GM12878 (cell line): ENCODE results near the gene IFI6. TPM values are rescaled to one million over a fixed set of nuclear protein-coding genes. Genes with fewer than 3 reads are reported as not detected.

ENCODE experiments used
- ATAC-seq: fragments of 200-7000 bp; cut with Tn5 transposase; 3 replicates; pipeline ENCODE4 v1.9.1; 2020; ENCODE audit warnings: mild to moderate bottlenecking, moderate library complexity
- BruUV-seq: library from RNA; stranded (reverse); fragments of 400-500 nt; replicated peaks from 2 replicates; lab custom pipeline; 2021; lab: Mats Ljungman, UMichigan
- CTCF ChIA-PET: fragments of 300-600 bp; sonication (Branson Sonifier 250); formaldehyde crosslinking; extraction: SDS; loops from one replicate; lab custom pipeline; 2021; ENCODE audit warnings: inconsistent platforms; lab: Yijun Ruan, JAX
- POLR2A ChIA-PET: fragments of 350-600 bp; formaldehyde crosslinking; extraction: SDS; loops from one replicate; lab custom pipeline; 2021; ENCODE audit warnings: inconsistent platforms; lab: Charles Lee
- RAD21 ChIA-PET: fragments of 300-600 bp; sonication (Branson Sonifier 250); formaldehyde crosslinking; loops from one replicate; lab custom pipeline; 2023; ENCODE audit warnings: antibody characterized with exemption; ENCODE audit not compliant: unreplicated experiment; lab: Charles Lee
- SMC1A ChIA-PET: fragments of 300-600 bp; sonication (Branson Sonifier 250); formaldehyde crosslinking; loops from one replicate; lab custom pipeline; 2023; ENCODE audit not compliant: unreplicated experiment, uncharacterized antibody; lab: Charles Lee
- DNase-seq: peaks from one replicate; pipeline ENCODE4 v3.0.0-alpha.2; 2011; ENCODE audit warnings: low read depth, low spot score
- FAIRE-seq: peaks from 3 replicates; lab custom pipeline; 2011; peaks lifted over from hg19 to GRCh38; lab: Jason Lieb, UNC
- H2AFZ ChIP-seq: 2 replicates; pipeline ENCODE4 v1.6.0; 2011; ENCODE audit warnings: low read depth, low read length, control low read depth; ENCODE audit not compliant: control insufficient read depth
- H3K27ac ChIP-seq: 2 replicates; pipeline ENCODE4 v1.5.1; 2011; ENCODE audit warnings: control low read depth; ENCODE audit not compliant: control insufficient read depth, insufficient read depth
- H3K27me3 ChIP-seq, 2 experiments: replicated peaks in 1 of 2; 2 replicates each; pipeline versions ENCODE4 v1.6.0 to v1.6.1; 2011; ENCODE audit warnings: low read length in 1 of 2; ENCODE audit not compliant: control insufficient read depth in 2 of 2, insufficient read depth in 2 of 2
- H3K36me3 ChIP-seq, 2 experiments: 2 replicates each; pipeline ENCODE4 v1.5.1; 2011; ENCODE audit warnings: low read length in 1 of 2; ENCODE audit not compliant: control insufficient read depth in 2 of 2, insufficient read depth in 2 of 2
- H3K4me1 ChIP-seq: 2 replicates; pipeline ENCODE4 v1.6.1; 2011; ENCODE audit warnings: mild to moderate bottlenecking, low read length, moderate library complexity, mixed read lengths; ENCODE audit not compliant: control insufficient read depth, insufficient read depth
- H3K4me2 ChIP-seq: 2 replicates; pipeline ENCODE4 v1.6.0; 2011; ENCODE audit warnings: control low read depth; ENCODE audit not compliant: control insufficient read depth, insufficient read depth
- H3K4me3 ChIP-seq: fragments of 200-600 bp; sonication (generic); 2 replicates; pipeline ENCODE4 v1.5.1; 2016
- H3K79me2 ChIP-seq: 2 replicates; pipeline ENCODE4 v1.6.0; 2011; ENCODE audit warnings: low read length; ENCODE audit not compliant: control insufficient read depth, insufficient read depth
- H3K9ac ChIP-seq: 2 replicates; pipeline ENCODE4 v1.8.0; 2011; ENCODE audit warnings: low read length, control low read depth, mixed read lengths; ENCODE audit not compliant: control insufficient read depth, insufficient read depth
- H3K9me3 ChIP-seq: replicated peaks from 3 replicates; pipeline ENCODE4 v1.5.1; 2011; ENCODE audit warnings: mild to moderate bottlenecking, low read length; ENCODE audit not compliant: control insufficient read depth, insufficient read depth
- H4K20me1 ChIP-seq: 2 replicates; pipeline ENCODE4 v1.6.0; 2011; ENCODE audit not compliant: control insufficient read depth, insufficient read depth
- CBX3 ChIP-seq: fragments of 200-600 bp; sonication (generic); IDR thresholded peaks from 2 replicates; pipeline ENCODE4 v1.6.1; 2016; ENCODE audit warnings: low read depth, borderline replicate concordance
- DPF2 ChIP-seq: fragments of 450-650 bp; IDR thresholded peaks from 2 replicates; pipeline ENCODE4 v1.6.1; 2017; ENCODE audit warnings: mild to moderate bottlenecking
- HDGF ChIP-seq: fragments of 450-650 bp; IDR thresholded peaks from 2 replicates; pipeline ENCODE4 v1.6.1; 2016; ENCODE audit warnings: antibody characterized with exemption
- NRF1 ChIP-seq: conservative IDR thresholded peaks from 2 replicates; pipeline ENCODE4 v1.6.1; 2011; ENCODE audit warnings: mild to moderate bottlenecking, low read depth, low read length, improper control_type of control experiment
- SMARCA5 ChIP-seq: fragments of 450-650 bp; IDR thresholded peaks from 2 replicates; pipeline ENCODE4 v1.6.1; 2017; ENCODE audit warnings: mild to moderate bottlenecking
- WRNIP1 ChIP-seq: IDR thresholded peaks from 2 replicates; pipeline ENCODE4 v1.6.1; 2011; ENCODE audit warnings: low read depth, low read length, improper control_type of control experiment, borderline replicate concordance
- WGBS: methylation state at CpG from one replicate; pipeline ENCODE4 v1.1.6; 2016; ENCODE audit warnings: low lambda C conversion rate; ENCODE audit not compliant: insufficient replicate concordance, insufficient coverage; ENCODE audit errors: missing lambda C conversion rate; 5-methylcytosine and 5-hydroxymethylcytosine counted together
- in situ Hi-C: fragments of 300-500 bp; cut with MboI; formaldehyde crosslinking; loops from 9 replicates; pipeline ENCODE4 v1.14.3; 2018; ENCODE audit warnings: mixed read lengths
- intact Hi-C: fragments of 100-400 bp; cut with micrococcal nuclease; formaldehyde crosslinking; loops from one replicate; pipeline ENCODE4 v1.14.2; 2022; ENCODE audit not compliant: unreplicated experiment
- polyA plus RNA-seq, 11 experiments: library from polyadenylated mRNA; depleted of rRNA in 4 of 11; unstranded in 6 of 11; stranded (reverse) in 5 of 11; fragments of >200 nt; fragmentation: Nextera tagmentation in 4 of 11; fragmentation: Illumina TruSeq in 1 of 11; extraction: Ambion mirVana in 4 of 11; extraction: Trizol in 1 of 11; gene quantifications; 1 replicate in 1 of 11; 2 replicates in 10 of 11; pipeline versions ENCODE4 v1.2.1 to v1.2.3, GENCODE V29; 2011 to 2016; ENCODE audit warnings: inconsistent platforms in 2 of 11, missing spikeins in 2 of 11, low read depth in 1 of 11
- total RNA-seq, 4 experiments: library from RNA; depleted of rRNA in 3 of 4; stranded (reverse); fragments of >200 nt in 3 of 4; fragmentation: Illumina TruSeq in 1 of 4; extraction: Trizol in 1 of 4; gene quantifications; 2 replicates each; pipeline versions ENCODE4 v1.2.1 to v1.2.3, GENCODE V29; 2013 to 2021
- TF ChIP-seq, protein P1 (sequence below): fragments of 450-650 bp; conservative IDR thresholded peaks from 2 replicates; pipeline ENCODE4 v1.6.1; 2017; ENCODE audit warnings: mild to moderate bottlenecking, moderate library complexity
- TF ChIP-seq, protein P2 (sequence below): fragments of 150-350 bp; IDR thresholded peaks from 2 replicates; pipeline ENCODE4 v1.6.1; 2016; ENCODE audit warnings: low read depth, low read length
- TF ChIP-seq, protein P3 (sequence below): IDR thresholded peaks from 2 replicates; pipeline ENCODE4 v1.6.1; 2012; ENCODE audit warnings: mild to moderate bottlenecking, low read depth, low read length

Gene IFI6
- total and polyA plus RNA-seq, 10 of the 15 experiments (the other 5 are each of a cell fraction or from before 2014, with no cell fraction given): 5.6 to 123 (median 69.0) TPM

DNA sequence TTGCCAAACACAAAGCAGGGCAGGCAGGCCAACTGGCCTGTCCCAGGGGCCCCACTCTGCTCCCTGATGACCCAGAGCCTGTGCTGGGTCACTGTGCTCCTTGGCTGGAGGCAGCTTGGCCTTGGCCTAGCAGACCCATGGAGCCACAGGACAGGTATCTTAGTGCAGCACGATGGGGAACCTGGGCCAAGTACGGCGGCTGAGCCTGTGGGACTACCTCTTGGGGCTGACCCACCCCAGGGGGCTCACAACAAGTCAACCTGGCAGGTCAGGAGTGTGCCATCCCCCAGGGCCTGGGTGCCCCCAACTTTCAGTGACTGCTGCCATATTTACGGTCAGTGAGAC lies 26.9 kb downstream of the IFI6 start (continued):
- TF ChIP-seq, protein P1, sequence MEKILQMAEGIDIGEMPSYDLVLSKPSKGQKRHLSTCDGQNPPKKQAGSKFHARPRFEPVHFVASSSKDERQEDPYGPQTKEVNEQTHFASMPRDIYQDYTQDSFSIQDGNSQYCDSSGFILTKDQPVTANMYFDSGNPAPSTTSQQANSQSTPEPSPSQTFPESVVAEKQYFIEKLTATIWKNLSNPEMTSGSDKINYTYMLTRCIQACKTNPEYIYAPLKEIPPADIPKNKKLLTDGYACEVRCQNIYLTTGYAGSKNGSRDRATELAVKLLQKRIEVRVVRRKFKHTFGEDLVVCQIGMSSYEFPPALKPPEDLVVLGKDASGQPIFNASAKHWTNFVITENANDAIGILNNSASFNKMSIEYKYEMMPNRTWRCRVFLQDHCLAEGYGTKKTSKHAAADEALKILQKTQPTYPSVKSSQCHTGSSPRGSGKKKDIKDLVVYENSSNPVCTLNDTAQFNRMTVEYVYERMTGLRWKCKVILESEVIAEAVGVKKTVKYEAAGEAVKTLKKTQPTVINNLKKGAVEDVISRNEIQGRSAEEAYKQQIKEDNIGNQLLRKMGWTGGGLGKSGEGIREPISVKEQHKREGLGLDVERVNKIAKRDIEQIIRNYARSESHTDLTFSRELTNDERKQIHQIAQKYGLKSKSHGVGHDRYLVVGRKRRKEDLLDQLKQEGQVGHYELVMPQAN: no peak

DNA sequence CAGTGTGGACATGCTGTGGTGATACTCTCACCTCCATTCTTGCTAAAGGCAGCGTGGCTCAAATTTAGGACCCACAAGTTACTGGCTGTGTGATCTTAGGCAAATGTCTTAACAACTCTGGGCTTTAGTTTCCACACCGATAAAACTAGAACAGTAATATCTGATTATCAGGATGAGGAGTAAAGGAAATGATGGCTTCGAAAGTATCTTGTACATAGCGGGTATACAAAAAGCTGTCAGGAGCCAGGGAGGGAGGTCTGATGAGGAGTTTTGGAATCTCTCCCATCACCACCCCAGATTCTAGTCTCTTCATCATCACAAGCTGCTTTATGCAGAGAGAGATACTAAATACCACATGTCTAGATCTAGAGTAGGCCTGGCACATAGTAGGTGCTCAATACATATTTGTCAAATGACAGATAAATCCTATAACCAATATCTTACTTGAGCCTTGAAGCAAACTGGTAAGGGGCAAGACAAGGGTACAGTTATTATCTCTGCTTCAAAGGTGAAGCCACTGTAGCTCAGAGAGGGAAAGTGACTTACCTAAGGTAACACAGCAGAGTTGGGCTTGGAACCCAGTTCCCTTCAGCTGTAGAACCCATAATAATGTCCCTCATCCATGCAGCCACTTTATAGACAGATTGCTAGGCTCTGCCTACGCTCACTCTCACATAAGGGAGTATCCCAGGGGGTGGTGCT lies 27.5 kb downstream of the IFI6 start:
- Histone ChIP-seq H3K27me3 (no peaks in the 10 kb centered on the region), H2AFZ (peak overlapping the region; percentile 69), H3K36me3 (no peaks in the 10 kb centered on the region), H3K79me2 (no peaks in the 10 kb centered on the region), H3K4me1 (peaks cover 8% of the 10 kb centered on the region), H3K27ac (no peak overlapping the region), H3K4me2 (no peak overlapping the region), H4K20me1 (no peaks in the 10 kb centered on the region), H3K9ac (no peak overlapping the region), H3K4me3 (no peak overlapping the region), H3K9me3 (no peaks in the 10 kb centered on the region)
- in situ Hi-C loops (no loop called here), intact Hi-C loops (loop anchor here (1.0 kb wide), 1 partner anchor 15 kb away; no protein-coding TSS in a partner anchor)
- CTCF ChIA-PET: interaction anchor here (1.1 to 6.0 kb wide), 5 partner anchors 11 to 37 kb away, joined by 3 to 43 read pairs (median 19); no protein-coding TSS in a partner anchor
- no peak for ATAC-seq
- RAD21 ChIA-PET: interaction anchor here (0.7 to 2.1 kb wide), 5 partner anchors 14 to 81 kb away, joined by 3 to 25 read pairs (median 3); no protein-coding TSS in a partner anchor
- SMC1A ChIA-PET: interaction anchor here (0.9 to 2.1 kb wide), 6 partner anchors 9 to 24 kb away, joined by 5 to 28 read pairs (median 6); no protein-coding TSS in a partner anchor
- DNase-seq: no peak
- TF ChIP-seq, protein P2, sequence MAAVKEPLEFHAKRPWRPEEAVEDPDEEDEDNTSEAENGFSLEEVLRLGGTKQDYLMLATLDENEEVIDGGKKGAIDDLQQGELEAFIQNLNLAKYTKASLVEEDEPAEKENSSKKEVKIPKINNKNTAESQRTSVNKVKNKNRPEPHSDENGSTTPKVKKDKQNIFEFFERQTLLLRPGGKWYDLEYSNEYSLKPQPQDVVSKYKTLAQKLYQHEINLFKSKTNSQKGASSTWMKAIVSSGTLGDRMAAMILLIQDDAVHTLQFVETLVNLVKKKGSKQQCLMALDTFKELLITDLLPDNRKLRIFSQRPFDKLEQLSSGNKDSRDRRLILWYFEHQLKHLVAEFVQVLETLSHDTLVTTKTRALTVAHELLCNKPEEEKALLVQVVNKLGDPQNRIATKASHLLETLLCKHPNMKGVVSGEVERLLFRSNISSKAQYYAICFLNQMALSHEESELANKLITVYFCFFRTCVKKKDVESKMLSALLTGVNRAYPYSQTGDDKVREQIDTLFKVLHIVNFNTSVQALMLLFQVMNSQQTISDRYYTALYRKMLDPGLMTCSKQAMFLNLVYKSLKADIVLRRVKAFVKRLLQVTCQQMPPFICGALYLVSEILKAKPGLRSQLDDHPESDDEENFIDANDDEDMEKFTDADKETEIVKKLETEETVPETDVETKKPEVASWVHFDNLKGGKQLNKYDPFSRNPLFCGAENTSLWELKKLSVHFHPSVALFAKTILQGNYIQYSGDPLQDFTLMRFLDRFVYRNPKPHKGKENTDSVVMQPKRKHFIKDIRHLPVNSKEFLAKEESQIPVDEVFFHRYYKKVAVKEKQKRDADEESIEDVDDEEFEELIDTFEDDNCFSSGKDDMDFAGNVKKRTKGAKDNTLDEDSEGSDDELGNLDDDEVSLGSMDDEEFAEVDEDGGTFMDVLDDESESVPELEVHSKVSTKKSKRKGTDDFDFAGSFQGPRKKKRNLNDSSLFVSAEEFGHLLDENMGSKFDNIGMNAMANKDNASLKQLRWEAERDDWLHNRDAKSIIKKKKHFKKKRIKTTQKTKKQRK: no peak
- TF ChIP-seq NRF1 (no peak), HDGF (no peak), CBX3 (no peak), DPF2 (0 out of 2 replicates have a peak, but pooled peaks have one; percentile 23), WRNIP1 (no peak), SMARCA5 (0 out of 2 replicates have a peak, but pooled peaks have one; percentile 5)
- TF ChIP-seq, protein P3, sequence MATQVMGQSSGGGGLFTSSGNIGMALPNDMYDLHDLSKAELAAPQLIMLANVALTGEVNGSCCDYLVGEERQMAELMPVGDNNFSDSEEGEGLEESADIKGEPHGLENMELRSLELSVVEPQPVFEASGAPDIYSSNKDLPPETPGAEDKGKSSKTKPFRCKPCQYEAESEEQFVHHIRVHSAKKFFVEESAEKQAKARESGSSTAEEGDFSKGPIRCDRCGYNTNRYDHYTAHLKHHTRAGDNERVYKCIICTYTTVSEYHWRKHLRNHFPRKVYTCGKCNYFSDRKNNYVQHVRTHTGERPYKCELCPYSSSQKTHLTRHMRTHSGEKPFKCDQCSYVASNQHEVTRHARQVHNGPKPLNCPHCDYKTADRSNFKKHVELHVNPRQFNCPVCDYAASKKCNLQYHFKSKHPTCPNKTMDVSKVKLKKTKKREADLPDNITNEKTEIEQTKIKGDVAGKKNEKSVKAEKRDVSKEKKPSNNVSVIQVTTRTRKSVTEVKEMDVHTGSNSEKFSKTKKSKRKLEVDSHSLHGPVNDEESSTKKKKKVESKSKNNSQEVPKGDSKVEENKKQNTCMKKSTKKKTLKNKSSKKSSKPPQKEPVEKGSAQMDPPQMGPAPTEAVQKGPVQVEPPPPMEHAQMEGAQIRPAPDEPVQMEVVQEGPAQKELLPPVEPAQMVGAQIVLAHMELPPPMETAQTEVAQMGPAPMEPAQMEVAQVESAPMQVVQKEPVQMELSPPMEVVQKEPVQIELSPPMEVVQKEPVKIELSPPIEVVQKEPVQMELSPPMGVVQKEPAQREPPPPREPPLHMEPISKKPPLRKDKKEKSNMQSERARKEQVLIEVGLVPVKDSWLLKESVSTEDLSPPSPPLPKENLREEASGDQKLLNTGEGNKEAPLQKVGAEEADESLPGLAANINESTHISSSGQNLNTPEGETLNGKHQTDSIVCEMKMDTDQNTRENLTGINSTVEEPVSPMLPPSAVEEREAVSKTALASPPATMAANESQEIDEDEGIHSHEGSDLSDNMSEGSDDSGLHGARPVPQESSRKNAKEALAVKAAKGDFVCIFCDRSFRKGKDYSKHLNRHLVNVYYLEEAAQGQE: no peak
- BruUV-seq: no TSS peak
- FAIRE-seq: no peak
- POLR2A ChIA-PET: interaction anchor here (0.6 to 2.4 kb wide), 4 partner anchors 12 to 601 kb away, joined by 3 to 6 read pairs (median 4); no protein-coding TSS in a partner anchor
- WGBS: 74% methylated on average over 5 of the region's 5 CpGs
